WERI-Rb-1 (cell line): ENCODE results near the gene PPEF1.

ENCODE experiments used
- DNase-seq: peaks from one replicate; pipeline ENCODE4 v3.0.0-alpha.2; 2020
- H3K27ac ChIP-seq: fragments of 250-450 bp; sonication (Bioruptor Pico); 2 replicates; pipeline ENCODE4 v1.5.1; 2020; ENCODE audit warnings: mild to moderate bottlenecking, moderate library complexity
- H3K27me3 ChIP-seq: fragments of 250-450 bp; sonication (Bioruptor Pico); 2 replicates; pipeline ENCODE4 v1.5.1; 2021; ENCODE audit warnings: mild to moderate bottlenecking, low read depth, moderate library complexity; ENCODE audit not compliant: insufficient read depth, severe bottlenecking
- H3K36me3 ChIP-seq: fragments of 250-450 bp; sonication (Bioruptor Pico); 2 replicates; pipeline ENCODE4 v1.5.1; 2020; ENCODE audit warnings: mild to moderate bottlenecking, moderate library complexity
- H3K4me3 ChIP-seq: 2 replicates; pipeline ENCODE4 v1.5.1; 2011; ENCODE audit warnings: low read depth, mild to moderate bottlenecking, control low read depth, low read length
- H3K9me3 ChIP-seq: fragments of 250-450 bp; sonication (Bioruptor Pico); 2 replicates; pipeline ENCODE4 v1.5.1; 2021; ENCODE audit warnings: mild to moderate bottlenecking, moderate library complexity; ENCODE audit not compliant: severe bottlenecking
- CTCF ChIP-seq: IDR thresholded peaks from 2 replicates; pipeline ENCODE4 v1.5.1; 2011; ENCODE audit warnings: low read depth, mild to moderate bottlenecking, control low read depth, inconsistent platforms, low read length

Gene PPEF1

GRCh38 chrX:18856645-18856997 lies 149.2 kb downstream of the PPEF1 start:
- peaks cover 4% of the 10 kb centered on the region for H3K9me3 ChIP-seq
- no peak for TF ChIP-seq CTCF
- H3K4me3 ChIP-seq: no peak overlapping the region
- no peak for DNase-seq
- H3K36me3 ChIP-seq: no peaks in the 10 kb centered on the region
- H3K27me3 ChIP-seq: no peaks in the 10 kb centered on the region
- no peak overlapping the region for H3K27ac ChIP-seq

GRCh38 chrX:18861511-18861910 lies 154.1 kb downstream of the PPEF1 start:
- Histone ChIP-seq H3K27me3 (no peaks in the 10 kb centered on the region), H3K4me3 (no peak overlapping the region), H3K36me3 (no peaks in the 10 kb centered on the region), H3K9me3 (peaks cover 4% of the 10 kb centered on the region), H3K27ac (no peak overlapping the region)
- no peak for TF ChIP-seq CTCF
- no peak for DNase-seq

GRCh38 chrX:18864390-18864920 lies 157.0 kb downstream of the PPEF1 start:
- Histone ChIP-seq H3K4me3 (no peak overlapping the region), H3K27me3 (no peaks in the 10 kb centered on the region), H3K36me3 (no peaks in the 10 kb centered on the region), H3K9me3 (no peaks in the 10 kb centered on the region), H3K27ac (no peak overlapping the region)
- no peak for DNase-seq
- TF ChIP-seq CTCF: no peak

GRCh38 chrX:18871161-18871890 lies 163.9 kb downstream of the PPEF1 start:
- no peaks in the 10 kb centered on the region for H3K9me3 ChIP-seq
- no peaks in the 10 kb centered on the region for H3K36me3 ChIP-seq
- no peaks in the 10 kb centered on the region for H3K27me3 ChIP-seq
- no peak overlapping the region for H3K27ac ChIP-seq
- no peak overlapping the region for H3K4me3 ChIP-seq
- no peak for DNase-seq
- no peak for TF ChIP-seq CTCF

- Histone ChIP-seq H3K27me3 (no peaks in the 10 kb centered on the region), H3K4me3 (no peak overlapping the region)
Observed at GRCh38 chrX:18871970-18872369, 164.5 kb downstream of the PPEF1 start.

More at GRCh38 chrX:18871970-18872369, 164.5 kb downstream of the PPEF1 start:
- no peak for DNase-seq
- no peaks in the 10 kb centered on the region for H3K9me3 ChIP-seq
- no peak for TF ChIP-seq CTCF
- H3K27ac ChIP-seq: no peak overlapping the region
- H3K36me3 ChIP-seq: no peaks in the 10 kb centered on the region
